Colonic mucosa (tissue), 4 donors: ENCODE data around the gene HDAC4. TPM values are rescaled to one million over a fixed set of nuclear protein-coding genes. Genes with fewer than 3 reads are reported as not detected.

Experiments
- DNase-seq: peaks from one replicate; pipeline ENCODE4 v3.0.0-alpha.2; 2020
- H3K27ac ChIP-seq: fragments of 200-600 bp; one replicate; pipeline ENCODE4 v1.8.0; 2021
- H3K27me3 ChIP-seq: fragments of 200-600 bp; one replicate; pipeline ENCODE4 v1.8.0; 2021
- H3K36me3 ChIP-seq: fragments of 200-600 bp; one replicate; pipeline ENCODE4 v1.8.0; 2021
- H3K4me1 ChIP-seq: fragments of 200-600 bp; one replicate; pipeline ENCODE4 v1.8.0; 2021; ENCODE audit warnings: mild to moderate bottlenecking
- H3K4me3 ChIP-seq: fragments of 200-600 bp; one replicate; pipeline ENCODE4 v1.8.0; 2021
- H3K9ac ChIP-seq, 2 donors: one replicate each; pipeline ENCODE4 v1.7.0; 2013; ENCODE audit warnings: control low read depth in 2 of 2, low read depth in 2 of 2, low read length in 2 of 2
- H3K9me3 ChIP-seq: fragments of 200-600 bp; one replicate; pipeline ENCODE4 v1.8.0; 2021
- intact Hi-C: fragments of 100-400 bp; cut with DNase I; formaldehyde crosslinking; loops from one replicate; pipeline ENCODE4 v1.14.1; 2022
- total RNA-seq, 2 donors: library from RNA; stranded (reverse); fragmentation: NEBNext Ultra II Directional in 1 of 2; extraction: Animal tissue kit (Norgen Biotek cat#: 25700) in 1 of 2; gene quantifications; one replicate each; pipeline ENCODE4 v1.2.1, GENCODE V29; 2021
- TF ChIP-seq, protein P1 (sequence below): fragments of 200-600 bp; IDR thresholded peaks from one replicate; pipeline ENCODE4 v1.8.0; 2022; ENCODE audit warnings: antibody characterized with exemption, mild to moderate bottlenecking
- donor health status: healthy.
- donor health status: DM: no; HTN: no; CAD: no.
- donor health status: DM: no; HTN: no; CAD: no.

The HDAC4 gene
- total RNA-seq, 2 donors from 2014 or later = 35.3 to 46.8 TPM

DNA sequence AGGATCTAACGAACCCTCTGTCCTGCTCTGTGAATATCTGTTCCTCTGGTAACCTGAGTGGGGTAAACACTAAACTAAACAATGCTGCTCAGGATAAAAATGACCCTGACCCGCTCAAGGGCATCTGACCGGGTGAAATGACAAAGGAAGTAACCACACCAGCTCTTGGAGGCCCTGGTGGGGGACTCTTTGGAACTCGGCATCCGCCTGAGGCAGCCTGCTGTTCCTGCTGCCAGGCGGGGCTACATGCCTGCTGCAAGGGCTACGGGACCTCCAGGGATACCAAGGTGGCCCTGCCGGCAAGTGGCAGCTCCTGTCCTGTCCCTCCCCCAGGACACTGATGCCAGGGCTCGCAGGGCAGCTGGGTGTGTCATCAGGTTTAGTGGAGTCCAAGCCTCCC lies 273.3 kb downstream of the HDAC4 start:
- H3K9me3 ChIP-seq = no peaks in the 10 kb centered on the region
- H3K27ac ChIP-seq = no peak overlapping the region
- no peak for DNase-seq
- no peaks in the 10 kb centered on the region for H3K27me3 ChIP-seq
- no peaks in the 10 kb centered on the region for H3K4me1 ChIP-seq
- peaks cover 8% of the 10 kb centered on the region for H3K36me3 ChIP-seq
- intact Hi-C loops = no loop called here
- H3K9ac ChIP-seq = no peak overlapping the region
- TF ChIP-seq, protein P1, sequence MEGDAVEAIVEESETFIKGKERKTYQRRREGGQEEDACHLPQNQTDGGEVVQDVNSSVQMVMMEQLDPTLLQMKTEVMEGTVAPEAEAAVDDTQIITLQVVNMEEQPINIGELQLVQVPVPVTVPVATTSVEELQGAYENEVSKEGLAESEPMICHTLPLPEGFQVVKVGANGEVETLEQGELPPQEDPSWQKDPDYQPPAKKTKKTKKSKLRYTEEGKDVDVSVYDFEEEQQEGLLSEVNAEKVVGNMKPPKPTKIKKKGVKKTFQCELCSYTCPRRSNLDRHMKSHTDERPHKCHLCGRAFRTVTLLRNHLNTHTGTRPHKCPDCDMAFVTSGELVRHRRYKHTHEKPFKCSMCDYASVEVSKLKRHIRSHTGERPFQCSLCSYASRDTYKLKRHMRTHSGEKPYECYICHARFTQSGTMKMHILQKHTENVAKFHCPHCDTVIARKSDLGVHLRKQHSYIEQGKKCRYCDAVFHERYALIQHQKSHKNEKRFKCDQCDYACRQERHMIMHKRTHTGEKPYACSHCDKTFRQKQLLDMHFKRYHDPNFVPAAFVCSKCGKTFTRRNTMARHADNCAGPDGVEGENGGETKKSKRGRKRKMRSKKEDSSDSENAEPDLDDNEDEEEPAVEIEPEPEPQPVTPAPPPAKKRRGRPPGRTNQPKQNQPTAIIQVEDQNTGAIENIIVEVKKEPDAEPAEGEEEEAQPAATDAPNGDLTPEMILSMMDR = no peak
- H3K4me3 ChIP-seq = no peak overlapping the region

DNA sequence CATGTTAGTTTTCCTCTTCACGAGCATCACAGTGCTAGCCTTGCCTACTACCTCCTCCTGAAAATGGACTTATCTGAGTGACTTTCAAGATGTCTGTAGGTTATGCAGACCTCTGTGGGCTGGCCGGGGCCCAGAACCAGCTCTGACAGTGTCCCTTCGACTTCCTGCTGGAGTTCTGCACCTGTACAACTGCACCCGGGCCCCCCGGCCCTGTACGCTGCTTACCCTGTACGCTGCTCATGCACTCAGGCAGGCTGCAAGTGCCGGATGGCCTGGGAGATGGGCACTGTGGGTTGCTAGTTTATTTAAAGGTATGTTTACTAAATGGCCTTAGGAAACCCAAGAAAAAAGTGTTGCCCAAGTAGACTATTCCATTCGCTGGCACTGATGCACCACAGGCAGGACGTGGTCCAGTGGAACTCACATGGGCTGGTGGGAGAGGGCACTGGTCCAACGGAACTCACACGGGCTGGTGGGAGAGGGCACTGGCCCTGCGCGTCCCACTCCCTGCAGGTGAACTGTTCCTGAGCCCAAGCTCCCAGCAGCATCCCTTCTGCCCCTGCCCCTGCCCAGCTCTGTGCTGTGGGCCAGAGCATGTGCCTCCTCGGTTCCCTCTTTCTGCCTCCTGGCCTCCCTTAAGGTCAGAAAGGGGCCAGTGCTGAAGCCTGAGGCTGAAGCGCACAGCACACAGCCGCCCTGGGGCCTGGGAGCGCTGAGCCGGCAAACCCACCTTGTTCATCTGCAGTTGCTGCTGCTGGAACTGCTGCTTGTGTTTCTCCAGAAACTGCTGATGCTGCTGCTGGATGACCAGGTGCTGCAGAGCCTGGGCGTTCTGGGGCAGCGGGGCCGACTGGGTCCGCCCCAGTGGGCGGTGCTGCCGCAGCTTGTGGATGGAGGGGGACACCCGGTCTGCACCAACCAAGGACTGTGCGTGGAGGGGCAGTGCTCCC lies 274.8 kb downstream of the HDAC4 start:
- no peak overlapping the region for H3K4me3 ChIP-seq
- H3K36me3 ChIP-seq = peaks cover 8% of the 10 kb centered on the region
- TF ChIP-seq, protein P1 = no peak
- H3K9ac ChIP-seq = no peak overlapping the region
- H3K27me3 ChIP-seq = no peaks in the 10 kb centered on the region
- DNase-seq = no peak
- H3K9me3 ChIP-seq = no peaks in the 10 kb centered on the region
- intact Hi-C loops = no loop called here
- H3K27ac ChIP-seq = no peak overlapping the region
- H3K4me1 ChIP-seq = no peaks in the 10 kb centered on the region

DNA sequence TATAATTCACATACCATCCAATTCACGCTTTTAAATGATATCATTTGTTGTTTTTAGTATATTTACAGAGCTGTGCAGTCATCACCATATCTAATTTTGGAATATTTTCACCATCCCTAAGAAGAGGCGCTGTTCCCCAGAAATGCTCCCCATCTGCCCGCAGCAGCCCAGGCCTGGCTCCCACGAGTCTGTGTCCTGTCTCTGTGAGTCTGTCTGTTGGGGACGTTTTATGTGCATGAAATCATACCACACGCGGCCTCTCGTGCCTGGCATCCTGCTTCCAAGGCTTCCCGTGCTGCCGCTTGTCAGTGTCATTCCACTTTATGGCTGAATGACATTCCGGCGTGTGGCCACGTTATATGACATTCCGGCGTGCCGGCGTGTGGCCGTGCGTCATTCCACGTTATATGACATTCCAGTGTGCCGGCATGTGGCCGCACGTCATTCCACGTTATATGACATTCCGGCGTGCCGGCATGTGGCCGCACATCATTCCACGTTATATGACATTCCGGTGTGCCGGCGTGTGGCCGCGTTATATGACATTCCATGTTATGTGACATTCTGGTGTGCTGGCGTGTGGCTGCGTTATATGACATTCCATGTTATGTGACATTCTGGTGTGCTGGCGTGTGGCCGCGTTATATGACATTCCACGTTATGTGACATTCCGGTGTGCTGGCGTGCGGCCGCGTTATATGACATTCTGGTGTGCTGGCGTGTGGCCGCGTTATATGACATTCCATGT lies 276.5 kb downstream of the HDAC4 start:
- Histone ChIP-seq H3K36me3 (peaks cover 8% of the 10 kb centered on the region), H3K27ac (no peak overlapping the region), H3K9me3 (no peaks in the 10 kb centered on the region), H3K27me3 (no peaks in the 10 kb centered on the region), H3K4me3 (no peak overlapping the region), H3K4me1 (no peaks in the 10 kb centered on the region), H3K9ac (no peak overlapping the region)
- no peak for DNase-seq
- intact Hi-C loops = no loop called here
- TF ChIP-seq, protein P1 = no peak

DNA sequence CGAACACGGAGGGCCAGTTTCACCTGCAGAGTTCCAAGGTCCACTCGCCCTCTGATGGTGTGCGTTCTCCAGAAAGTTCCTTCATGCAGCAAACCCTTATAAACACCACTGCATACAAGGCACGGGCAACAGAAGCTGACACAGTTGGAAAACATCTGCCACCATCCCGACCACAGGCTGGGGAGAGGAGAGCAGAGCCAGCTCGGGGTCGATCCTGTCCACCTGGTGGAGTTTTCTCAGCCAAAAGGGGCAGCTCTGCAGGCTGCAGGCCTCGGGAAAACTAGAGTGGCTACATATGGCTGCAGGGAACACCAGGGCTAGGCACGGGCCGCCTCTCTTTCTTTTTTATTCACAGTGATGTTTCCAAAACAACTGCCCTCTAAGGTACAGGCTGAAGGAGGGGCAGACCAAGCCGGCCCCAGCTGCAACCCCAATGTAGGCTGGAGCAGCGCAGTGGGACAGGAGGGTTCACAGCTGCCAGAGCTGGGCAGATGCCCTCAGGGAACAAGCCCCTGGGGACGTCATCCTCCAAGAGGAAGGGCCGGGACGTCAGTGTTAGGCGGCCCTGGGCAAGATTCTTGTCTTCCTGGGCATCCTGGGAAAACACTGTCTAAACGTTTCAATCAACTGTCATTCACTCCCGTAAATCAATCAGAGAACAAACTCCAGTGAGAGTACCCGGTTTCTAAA lies 278.3 kb downstream of the HDAC4 start:
- intact Hi-C loops = no loop called here
- TF ChIP-seq, protein P1 = no peak
- Histone ChIP-seq H3K4me3 (no peak overlapping the region), H3K36me3 (peaks cover 8% of the 10 kb centered on the region), H3K27me3 (no peaks in the 10 kb centered on the region), H3K9me3 (no peaks in the 10 kb centered on the region), H3K9ac (no peak overlapping the region), H3K4me1 (no peaks in the 10 kb centered on the region), H3K27ac (no peak overlapping the region)
- no peak for DNase-seq

DNA sequence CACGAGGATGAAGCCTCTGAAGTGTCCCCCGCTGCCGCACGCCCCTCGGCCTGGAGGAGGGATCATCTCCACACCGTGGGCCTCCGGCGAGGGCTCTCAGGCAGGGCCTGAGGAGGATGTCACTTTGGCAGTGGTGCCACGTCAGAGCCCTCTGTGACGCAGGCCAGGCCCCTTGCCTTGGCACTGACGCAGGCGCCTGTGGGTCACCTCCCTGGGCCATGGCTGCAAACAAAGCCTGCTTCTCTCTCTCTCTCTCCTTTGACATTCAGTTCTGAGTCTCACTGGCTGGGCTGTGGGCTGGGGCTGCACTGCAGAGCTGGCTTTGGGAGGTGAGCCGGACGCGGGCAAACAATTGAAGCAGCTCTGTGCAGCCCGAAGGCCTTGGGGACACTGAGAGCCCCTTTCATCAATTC lies 279.2 kb downstream of the HDAC4 start:
- Histone ChIP-seq H3K27ac (no peak overlapping the region), H3K4me3 (no peak overlapping the region), H3K27me3 (no peaks in the 10 kb centered on the region), H3K4me1 (no peaks in the 10 kb centered on the region), H3K9me3 (no peaks in the 10 kb centered on the region), H3K9ac (no peak overlapping the region), H3K36me3 (peaks cover 8% of the 10 kb centered on the region)
- DNase-seq = no peak
- TF ChIP-seq, protein P1 = no peak
- intact Hi-C loops = no loop called here
